GM23338 (cell line): ENCODE data around the gene TLR9. TPM values are rescaled to one million over a fixed set of nuclear protein-coding genes. Genes with fewer than 3 reads are reported as not detected.

Experiments used
- ATAC-seq: fragments of 200-7000 bp; cut with Tn5 transposase; 3 replicates; pipeline ENCODE4 v1.9.1; 2020
- DNase-seq: peaks from one replicate; pipeline ENCODE4 v3.0.0-alpha.2; 2015; ENCODE audit warnings: low spot score
- H2AFZ ChIP-seq: fragments of 200-600 bp; sonication (generic); 2 replicates; pipeline ENCODE4 v1.8.0; 2016; ENCODE audit warnings: antibody characterized with exemption, mild to moderate bottlenecking, moderate library complexity
- H3F3A ChIP-seq: fragments of 200-600 bp; sonication (generic); replicated peaks from 2 replicates; pipeline ENCODE4 v1.8.0; 2017; ENCODE audit warnings: antibody characterized with exemption, mixed run types, low read depth
- H3K27ac ChIP-seq: fragments of 200-600 bp; sonication (generic); 2 replicates; pipeline ENCODE4 v1.6.1; 2016; ENCODE audit warnings: low read depth
- H3K27me3 ChIP-seq: fragments of 200-600 bp; sonication (generic); 2 replicates; pipeline ENCODE4 v1.8.0; 2016; ENCODE audit warnings: mild to moderate bottlenecking, mixed run types, moderate library complexity; ENCODE audit not compliant: insufficient read depth
- H3K36me3 ChIP-seq: fragments of 200-600 bp; sonication (generic); 2 replicates; pipeline ENCODE4 v1.8.0; 2016; ENCODE audit warnings: mild to moderate bottlenecking; ENCODE audit not compliant: insufficient read depth
- H3K4me1 ChIP-seq: fragments of 200-600 bp; sonication (generic); 2 replicates; pipeline ENCODE4 v1.8.0; 2016; ENCODE audit warnings: mild to moderate bottlenecking, moderate library complexity; ENCODE audit not compliant: insufficient read depth
- H3K4me2 ChIP-seq: fragments of 200-600 bp; sonication (generic); 2 replicates; pipeline ENCODE4 v1.7.1; 2017; ENCODE audit warnings: mixed run types
- H3K4me3 ChIP-seq: fragments of 200-600 bp; sonication (generic); 2 replicates; pipeline ENCODE4 v1.6.1; 2016; ENCODE audit warnings: mixed run types
- H3K79me2 ChIP-seq: fragments of 200-600 bp; sonication (generic); replicated peaks from 2 replicates; pipeline ENCODE4 v1.8.0; 2017; ENCODE audit warnings: mild to moderate bottlenecking; ENCODE audit not compliant: insufficient read depth
- H3K9me2 ChIP-seq: fragments of 200-600 bp; sonication (generic); 2 replicates; pipeline ENCODE4 v1.8.0; 2017; ENCODE audit not compliant: insufficient read depth
- H4K20me1 ChIP-seq: fragments of 200-600 bp; sonication (generic); replicated peaks from 2 replicates; pipeline ENCODE4 v1.8.0; 2017; ENCODE audit warnings: mild to moderate bottlenecking; ENCODE audit not compliant: insufficient read depth
- H3K27ac Mint-ChIP-seq: 2 replicates; pipeline ENCODE4 v1.8.0; 2020; ENCODE audit warnings: inconsistent platforms, mild to moderate bottlenecking, moderate library complexity, mixed read lengths
- H3K27me3 Mint-ChIP-seq: 3 replicates; pipeline ENCODE4 v1.8.0; 2022; ENCODE audit warnings: low read depth, mild to moderate bottlenecking, moderate library complexity, mixed read lengths, inconsistent platforms; ENCODE audit not compliant: insufficient read depth, poor library complexity
- H3K36me3 Mint-ChIP-seq: 3 replicates; pipeline ENCODE4 v1.8.0; 2021; ENCODE audit warnings: low read depth, mild to moderate bottlenecking, inconsistent platforms, moderate library complexity, mixed read lengths
- H3K4me1 Mint-ChIP-seq: 3 replicates; pipeline ENCODE4 v1.8.0; 2020; ENCODE audit warnings: mild to moderate bottlenecking, inconsistent platforms, mixed read lengths
- H3K4me3 Mint-ChIP-seq: 3 replicates; pipeline ENCODE4 v1.8.0; 2021; ENCODE audit warnings: moderate library complexity, mild to moderate bottlenecking, inconsistent platforms, mixed read lengths
- H3K9me3 Mint-ChIP-seq: 3 replicates; pipeline ENCODE4 v1.8.0; 2020; ENCODE audit warnings: moderate library complexity, mild to moderate bottlenecking, inconsistent platforms, mixed read lengths
- CREB1 ChIP-seq: fragments of 250-450 bp; sonication (Bioruptor Pico); IDR thresholded peaks from 2 replicates; pipeline ENCODE4 v1.5.0; 2020; ENCODE audit warnings: low read depth, mild to moderate bottlenecking, moderate library complexity
- EZH2 ChIP-seq: fragments of 200-600 bp; sonication (generic); IDR thresholded peaks from one replicate; pipeline ENCODE4 v1.8.0; 2017; ENCODE audit warnings: antibody characterized with exemption, mild to moderate bottlenecking, low read depth; ENCODE audit not compliant: unreplicated experiment
- POLR2AphosphoS5 ChIP-seq: IDR thresholded peaks from 2 replicates; pipeline ENCODE4 v1.6.1; 2016; ENCODE audit warnings: antibody characterized with exemption, low read depth
- polyA plus RNA-seq: library from polyadenylated mRNA; unstranded; fragments of >200 nt; fragmentation: Nextera tagmentation; extraction: Ambion mirVana; gene quantifications from 2 replicates; pipeline ENCODE4 v1.2.1, GENCODE V29; 2016
- total RNA-seq: library from RNA; depleted of rRNA; stranded (reverse); fragments of >200 nt; shearing (Covaris generic); gene quantifications from 2 replicates; pipeline ENCODE4 v1.2.3, GENCODE V29; 2014
- TF ChIP-seq, protein P1 (sequence below), 2 experiments: fragments of 200-600 bp in 1 of 2; sonication (generic) in 1 of 2; conservative IDR thresholded peaks; 2 replicates each; pipeline versions ENCODE4 v1.5.1 to v1.6.1; 2016 to 2017; ENCODE audit warnings: antibody characterized with exemption in 2 of 2, low read depth in 2 of 2, mild to moderate bottlenecking in 2 of 2, moderate library complexity in 1 of 2
- TF ChIP-seq, protein P2 (sequence below): IDR thresholded peaks from 2 replicates; pipeline ENCODE4 v1.6.1; 2016; ENCODE audit warnings: antibody characterized with exemption
- TF ChIP-seq, protein P3 (sequence below): fragments of 250-450 bp; sonication (Bioruptor Pico); IDR thresholded peaks from 2 replicates; pipeline ENCODE4 v1.5.0; 2020; ENCODE audit warnings: mild to moderate bottlenecking, moderate library complexity

TLR9 gene
- total and polyA plus RNA-seq, 2 experiments from 2014 or later, result not detected

DNA sequence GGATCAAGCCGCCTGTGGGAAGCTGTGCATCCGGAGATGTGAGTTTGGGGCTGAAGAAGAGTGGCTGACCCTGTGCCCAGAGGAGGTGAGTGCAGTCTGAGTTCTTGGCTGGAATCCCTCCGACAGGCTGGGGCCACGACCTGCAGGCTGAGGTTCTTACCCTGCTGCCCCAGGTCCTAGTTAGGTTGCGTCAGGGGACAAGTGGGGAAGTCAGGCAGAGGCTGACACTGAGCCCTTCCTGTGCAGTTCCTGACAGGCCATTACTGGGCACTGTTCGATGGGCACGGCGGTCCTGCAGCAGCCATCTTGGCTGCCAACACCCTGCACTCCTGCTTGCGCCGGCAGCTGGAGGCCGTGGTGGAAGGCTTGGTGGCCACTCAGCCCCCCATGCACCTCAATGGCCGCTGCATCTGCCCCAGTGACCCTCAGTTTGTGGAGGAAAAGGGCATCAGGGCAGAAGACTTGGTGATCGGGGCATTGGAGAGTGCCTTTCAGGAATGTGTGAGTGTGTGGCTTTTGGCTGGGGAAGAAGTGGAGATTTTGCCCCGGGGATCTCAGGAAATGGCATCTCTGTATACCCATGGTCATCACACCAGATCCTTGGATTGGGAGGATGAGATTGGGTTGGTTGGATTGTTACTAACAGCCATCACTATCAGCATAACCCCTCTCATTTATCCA, 21.4 kb upstream of the TLR9 start:
- H3K27me3 ChIP-seq, result peaks cover 44% of the 10 kb centered on the region
- H3K79me2 ChIP-seq, result no peaks in the 10 kb centered on the region
- DNase-seq (no peak), ATAC-seq (no peak)
- Mint-ChIP-seq H3K27ac (no peak overlapping the region), H3K27me3 (peaks cover 52% of the 10 kb centered on the region), H3K36me3 (peaks cover 3% of the 10 kb centered on the region; the same call in 2 of the 3 replicates), H3K4me3 (peak overlapping the region; percentile 70), H3K9me3 (peaks cover 6% of the 10 kb centered on the region; the same call in 2 of the 3 replicates), H3K4me1 (peaks cover 5% of the 10 kb centered on the region)
- peaks cover 7% of the 10 kb centered on the region for H3F3A ChIP-seq
- H3K4me2 ChIP-seq, result peak overlapping the region; percentile 90
- TF ChIP-seq, protein P1, sequence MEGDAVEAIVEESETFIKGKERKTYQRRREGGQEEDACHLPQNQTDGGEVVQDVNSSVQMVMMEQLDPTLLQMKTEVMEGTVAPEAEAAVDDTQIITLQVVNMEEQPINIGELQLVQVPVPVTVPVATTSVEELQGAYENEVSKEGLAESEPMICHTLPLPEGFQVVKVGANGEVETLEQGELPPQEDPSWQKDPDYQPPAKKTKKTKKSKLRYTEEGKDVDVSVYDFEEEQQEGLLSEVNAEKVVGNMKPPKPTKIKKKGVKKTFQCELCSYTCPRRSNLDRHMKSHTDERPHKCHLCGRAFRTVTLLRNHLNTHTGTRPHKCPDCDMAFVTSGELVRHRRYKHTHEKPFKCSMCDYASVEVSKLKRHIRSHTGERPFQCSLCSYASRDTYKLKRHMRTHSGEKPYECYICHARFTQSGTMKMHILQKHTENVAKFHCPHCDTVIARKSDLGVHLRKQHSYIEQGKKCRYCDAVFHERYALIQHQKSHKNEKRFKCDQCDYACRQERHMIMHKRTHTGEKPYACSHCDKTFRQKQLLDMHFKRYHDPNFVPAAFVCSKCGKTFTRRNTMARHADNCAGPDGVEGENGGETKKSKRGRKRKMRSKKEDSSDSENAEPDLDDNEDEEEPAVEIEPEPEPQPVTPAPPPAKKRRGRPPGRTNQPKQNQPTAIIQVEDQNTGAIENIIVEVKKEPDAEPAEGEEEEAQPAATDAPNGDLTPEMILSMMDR (conservative IDR thresholded peaks at IDR 0.05; ENCODE audit: low read depth in 2 of 2), result no peak
- TF ChIP-seq EZH2 (no peak), POLR2AphosphoS5 (no peak), CREB1 (CRISPR knock-in tag) (no peak)
- TF ChIP-seq, protein P2, sequence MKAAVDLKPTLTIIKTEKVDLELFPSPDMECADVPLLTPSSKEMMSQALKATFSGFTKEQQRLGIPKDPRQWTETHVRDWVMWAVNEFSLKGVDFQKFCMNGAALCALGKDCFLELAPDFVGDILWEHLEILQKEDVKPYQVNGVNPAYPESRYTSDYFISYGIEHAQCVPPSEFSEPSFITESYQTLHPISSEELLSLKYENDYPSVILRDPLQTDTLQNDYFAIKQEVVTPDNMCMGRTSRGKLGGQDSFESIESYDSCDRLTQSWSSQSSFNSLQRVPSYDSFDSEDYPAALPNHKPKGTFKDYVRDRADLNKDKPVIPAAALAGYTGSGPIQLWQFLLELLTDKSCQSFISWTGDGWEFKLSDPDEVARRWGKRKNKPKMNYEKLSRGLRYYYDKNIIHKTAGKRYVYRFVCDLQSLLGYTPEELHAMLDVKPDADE, result no peak
- TF ChIP-seq, protein P3, sequence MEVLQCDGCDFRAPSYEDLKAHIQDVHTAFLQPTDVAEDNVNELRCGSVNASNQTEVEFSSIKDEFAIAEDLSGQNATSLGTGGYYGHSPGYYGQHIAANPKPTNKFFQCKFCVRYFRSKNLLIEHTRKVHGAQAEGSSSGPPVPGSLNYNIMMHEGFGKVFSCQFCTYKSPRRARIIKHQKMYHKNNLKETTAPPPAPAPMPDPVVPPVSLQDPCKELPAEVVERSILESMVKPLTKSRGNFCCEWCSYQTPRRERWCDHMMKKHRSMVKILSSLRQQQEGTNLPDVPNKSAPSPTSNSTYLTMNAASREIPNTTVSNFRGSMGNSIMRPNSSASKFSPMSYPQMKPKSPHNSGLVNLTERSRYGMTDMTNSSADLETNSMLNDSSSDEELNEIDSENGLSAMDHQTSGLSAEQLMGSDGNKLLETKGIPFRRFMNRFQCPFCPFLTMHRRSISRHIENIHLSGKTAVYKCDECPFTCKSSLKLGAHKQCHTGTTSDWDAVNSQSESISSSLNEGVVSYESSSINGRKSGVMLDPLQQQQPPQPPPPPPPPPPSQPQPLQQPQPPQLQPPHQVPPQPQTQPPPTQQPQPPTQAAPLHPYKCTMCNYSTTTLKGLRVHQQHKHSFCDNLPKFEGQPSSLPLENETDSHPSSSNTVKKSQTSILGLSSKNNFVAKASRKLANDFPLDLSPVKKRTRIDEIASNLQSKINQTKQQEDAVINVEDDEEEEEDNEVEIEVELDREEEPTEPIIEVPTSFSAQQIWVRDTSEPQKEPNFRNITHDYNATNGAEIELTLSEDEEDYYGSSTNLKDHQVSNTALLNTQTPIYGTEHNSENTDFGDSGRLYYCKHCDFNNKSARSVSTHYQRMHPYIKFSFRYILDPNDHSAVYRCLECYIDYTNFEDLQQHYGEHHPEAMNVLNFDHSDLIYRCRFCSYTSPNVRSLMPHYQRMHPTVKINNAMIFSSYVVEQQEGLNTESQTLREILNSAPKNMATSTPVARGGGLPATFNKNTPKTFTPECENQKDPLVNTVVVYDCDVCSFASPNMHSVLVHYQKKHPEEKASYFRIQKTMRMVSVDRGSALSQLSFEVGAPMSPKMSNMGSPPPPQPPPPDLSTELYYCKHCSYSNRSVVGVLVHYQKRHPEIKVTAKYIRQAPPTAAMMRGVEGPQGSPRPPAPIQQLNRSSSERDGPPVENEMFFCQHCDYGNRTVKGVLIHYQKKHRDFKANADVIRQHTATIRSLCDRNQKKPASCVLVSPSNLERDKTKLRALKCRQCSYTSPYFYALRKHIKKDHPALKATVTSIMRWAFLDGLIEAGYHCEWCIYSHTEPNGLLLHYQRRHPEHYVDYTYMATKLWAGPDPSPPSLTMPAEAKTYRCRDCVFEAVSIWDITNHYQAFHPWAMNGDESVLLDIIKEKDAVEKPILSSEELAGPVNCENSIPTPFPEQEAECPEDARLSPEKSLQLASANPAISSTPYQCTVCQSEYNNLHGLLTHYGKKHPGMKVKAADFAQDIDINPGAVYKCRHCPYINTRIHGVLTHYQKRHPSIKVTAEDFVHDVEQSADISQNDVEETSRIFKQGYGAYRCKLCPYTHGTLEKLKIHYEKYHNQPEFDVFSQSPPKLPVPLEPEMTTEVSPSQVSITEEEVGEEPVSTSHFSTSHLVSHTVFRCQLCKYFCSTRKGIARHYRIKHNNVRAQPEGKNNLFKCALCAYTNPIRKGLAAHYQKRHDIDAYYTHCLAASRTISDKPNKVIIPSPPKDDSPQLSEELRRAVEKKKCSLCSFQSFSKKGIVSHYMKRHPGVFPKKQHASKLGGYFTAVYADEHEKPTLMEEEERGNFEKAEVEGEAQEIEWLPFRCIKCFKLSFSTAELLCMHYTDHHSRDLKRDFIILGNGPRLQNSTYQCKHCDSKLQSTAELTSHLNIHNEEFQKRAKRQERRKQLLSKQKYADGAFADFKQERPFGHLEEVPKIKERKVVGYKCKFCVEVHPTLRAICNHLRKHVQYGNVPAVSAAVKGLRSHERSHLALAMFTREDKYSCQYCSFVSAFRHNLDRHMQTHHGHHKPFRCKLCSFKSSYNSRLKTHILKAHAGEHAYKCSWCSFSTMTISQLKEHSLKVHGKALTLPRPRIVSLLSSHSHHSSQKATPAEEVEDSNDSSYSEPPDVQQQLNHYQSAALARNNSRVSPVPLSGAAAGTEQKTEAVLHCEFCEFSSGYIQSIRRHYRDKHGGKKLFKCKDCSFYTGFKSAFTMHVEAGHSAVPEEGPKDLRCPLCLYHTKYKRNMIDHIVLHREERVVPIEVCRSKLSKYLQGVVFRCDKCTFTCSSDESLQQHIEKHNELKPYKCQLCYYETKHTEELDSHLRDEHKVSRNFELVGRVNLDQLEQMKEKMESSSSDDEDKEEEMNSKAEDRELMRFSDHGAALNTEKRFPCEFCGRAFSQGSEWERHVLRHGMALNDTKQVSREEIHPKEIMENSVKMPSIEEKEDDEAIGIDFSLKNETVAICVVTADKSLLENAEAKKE (CRISPR knock-in tag), result no peak
- no peaks in the 10 kb centered on the region for H3K9me2 ChIP-seq
- peak overlapping the region; percentile 74; the same call in 1 of the 2 replicates for H3K4me3 ChIP-seq
- no peak overlapping the region for H3K27ac ChIP-seq
- H2AFZ ChIP-seq, result no peak overlapping the region
- peaks cover under 1% of the 10 kb centered on the region; the same call in 1 of the 2 replicates for H4K20me1 ChIP-seq
- H3K4me1 ChIP-seq, result peaks cover 11% of the 10 kb centered on the region; the same call in 1 of the 2 replicates
- peaks cover 2% of the 10 kb centered on the region; the same call in 1 of the 2 replicates for H3K36me3 ChIP-seq
